ENCODE results near the gene KIF19.

The KIF19 gene

GRCh38 chr17:74362069-74362405 lies 36.0 kb downstream of the KIF19 start:
- no peak for DNase-seq (ENCODE audit: low read depth, low spot score)

- DNase-seq (ENCODE audit: low read depth, low spot score), result no peak
These were observed 36.9 kb downstream of the KIF19 start for GRCh38 chr17:74362810-74363498.

- DNase-seq (ENCODE audit: low read depth, low spot score), result no peak
These were observed 41.2 kb downstream of the KIF19 start, which contains the start of gene GPR142 for GRCh38 chr17:74367206-74367605. Gene GPR142, plus strand, starts transcription at chr17:74367506. Its CDS starts 2,035 bp downstream, at chr17:74369541.

- no peak for DNase-seq (ENCODE audit: low read depth, low spot score)
These were observed 42.5 kb downstream of the KIF19 start for GRCh38 chr17:74368341-74369081.

- DNase-seq (ENCODE audit: low read depth, low spot score), result no peak
These were observed 43.2 kb downstream of the KIF19 start for GRCh38 chr17:74369221-74369620.

- DNase-seq (ENCODE audit: low read depth, low spot score), result no peak
These were observed 43.9 kb downstream of the KIF19 start for GRCh38 chr17:74369665-74370490.

- DNase-seq (ENCODE audit: low read depth, low spot score), result no peak
These were observed 45.7 kb downstream of the KIF19 start for GRCh38 chr17:74371653-74372147.

- no peak for DNase-seq (ENCODE audit: low read depth, low spot score)
These were observed 46.4 kb downstream of the KIF19 start for GRCh38 chr17:74372426-74372825.

- DNase-seq (ENCODE audit: low read depth, low spot score), result no peak
These were observed 48.0 kb downstream of the KIF19 start for GRCh38 chr17:74373838-74374606.

GRCh38 chr17:74374858-74375257 lies 48.8 kb downstream of the KIF19 start:
- no peak for DNase-seq (ENCODE audit: low read depth, low spot score)

- peak; percentile 16 for DNase-seq (ENCODE audit: low read depth, low spot score)
These were observed 53.6 kb downstream of the KIF19 start for GRCh38 chr17:74379495-74380085.

- no peak for DNase-seq (ENCODE audit: low read depth, low spot score)
These were observed 54.3 kb downstream of the KIF19 start for GRCh38 chr17:74380086-74380958.

- no peak for DNase-seq (ENCODE audit: low read depth, low spot score)
These were observed 55.2 kb downstream of the KIF19 start for GRCh38 chr17:74380959-74381808.

GRCh38 chr17:74383141-74383540 lies 57.1 kb downstream of the KIF19 start:
- DNase-seq (ENCODE audit: low read depth, low spot score), result no peak

- no peak for DNase-seq (ENCODE audit: low read depth, low spot score)
These were observed 59.2 kb downstream of the KIF19 start for GRCh38 chr17:74385201-74385600.

GRCh38 chr17:74386386-74386785 lies 60.4 kb downstream of the KIF19 start:
- no peak for DNase-seq (ENCODE audit: low read depth, low spot score)

- DNase-seq (ENCODE audit: low read depth, low spot score), result no peak
These were observed 61.6 kb downstream of the KIF19 start for GRCh38 chr17:74387365-74388218.

GRCh38 chr17:74389084-74389753 lies 63.2 kb downstream of the KIF19 start:
- DNase-seq (ENCODE audit: low read depth, low spot score), result no peak

Data from brain pericyte (primary cell).